PFSK-1 (cell line): Measurements from ENCODE around the gene BCAS3.

Source experiments
- FOXP2 ChIP-seq: optimal IDR thresholded peaks from 2 replicates; pipeline ENCODE3; 2011; ENCODE audit warnings: borderline replicate concordance, control low read depth, inconsistent platforms; ENCODE audit not compliant: insufficient read depth; ENCODE audit errors: extremely low read length, extremely low read depth
- POLR2AphosphoS5 ChIP-seq: IDR thresholded peaks from 2 replicates; pipeline ENCODE4 v1.6.1; 2012; ENCODE audit warnings: low read depth, mild to moderate bottlenecking, control low read depth, low read length, moderate library complexity
- SIN3A ChIP-seq: IDR thresholded peaks from 2 replicates; pipeline ENCODE4 v1.6.1; 2012; ENCODE audit warnings: mild to moderate bottlenecking, low read length, moderate library complexity, borderline replicate concordance; ENCODE audit not compliant: insufficient read depth
- TAF1 ChIP-seq: IDR thresholded peaks from 2 replicates; pipeline ENCODE4 v1.6.1; 2012; ENCODE audit warnings: low read length, control low read depth, borderline replicate concordance; ENCODE audit not compliant: insufficient read depth
- TF ChIP-seq, protein P1 (sequence below), 2 experiments: IDR thresholded peaks; 2 replicates each; pipeline versions ENCODE4 v1.6.1 to v1.8.0; 2011 to 2012; ENCODE audit warnings: low read depth in 2 of 2, low read length in 2 of 2, control low read depth in 1 of 2, inconsistent platforms in 1 of 2, mild to moderate bottlenecking in 1 of 2, moderate library complexity in 1 of 2; ENCODE audit not compliant: insufficient read depth in 1 of 2

BCAS3 gene

GRCh38 chr17:61423967-61424649, 746.5 kb downstream of the BCAS3 start:
- TF ChIP-seq SIN3A (no peak), POLR2AphosphoS5 (no peak), TAF1 (no peak), FOXP2 (no peak)
- TF ChIP-seq, protein P1, sequence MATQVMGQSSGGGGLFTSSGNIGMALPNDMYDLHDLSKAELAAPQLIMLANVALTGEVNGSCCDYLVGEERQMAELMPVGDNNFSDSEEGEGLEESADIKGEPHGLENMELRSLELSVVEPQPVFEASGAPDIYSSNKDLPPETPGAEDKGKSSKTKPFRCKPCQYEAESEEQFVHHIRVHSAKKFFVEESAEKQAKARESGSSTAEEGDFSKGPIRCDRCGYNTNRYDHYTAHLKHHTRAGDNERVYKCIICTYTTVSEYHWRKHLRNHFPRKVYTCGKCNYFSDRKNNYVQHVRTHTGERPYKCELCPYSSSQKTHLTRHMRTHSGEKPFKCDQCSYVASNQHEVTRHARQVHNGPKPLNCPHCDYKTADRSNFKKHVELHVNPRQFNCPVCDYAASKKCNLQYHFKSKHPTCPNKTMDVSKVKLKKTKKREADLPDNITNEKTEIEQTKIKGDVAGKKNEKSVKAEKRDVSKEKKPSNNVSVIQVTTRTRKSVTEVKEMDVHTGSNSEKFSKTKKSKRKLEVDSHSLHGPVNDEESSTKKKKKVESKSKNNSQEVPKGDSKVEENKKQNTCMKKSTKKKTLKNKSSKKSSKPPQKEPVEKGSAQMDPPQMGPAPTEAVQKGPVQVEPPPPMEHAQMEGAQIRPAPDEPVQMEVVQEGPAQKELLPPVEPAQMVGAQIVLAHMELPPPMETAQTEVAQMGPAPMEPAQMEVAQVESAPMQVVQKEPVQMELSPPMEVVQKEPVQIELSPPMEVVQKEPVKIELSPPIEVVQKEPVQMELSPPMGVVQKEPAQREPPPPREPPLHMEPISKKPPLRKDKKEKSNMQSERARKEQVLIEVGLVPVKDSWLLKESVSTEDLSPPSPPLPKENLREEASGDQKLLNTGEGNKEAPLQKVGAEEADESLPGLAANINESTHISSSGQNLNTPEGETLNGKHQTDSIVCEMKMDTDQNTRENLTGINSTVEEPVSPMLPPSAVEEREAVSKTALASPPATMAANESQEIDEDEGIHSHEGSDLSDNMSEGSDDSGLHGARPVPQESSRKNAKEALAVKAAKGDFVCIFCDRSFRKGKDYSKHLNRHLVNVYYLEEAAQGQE (IDR thresholded peaks at IDR 0.05; ENCODE audit: insufficient read depth in 1 of 2, low read depth in 2 of 2, low read length in 2 of 2), result no peak

- no peak for TF ChIP-seq TAF1
- TF ChIP-seq POLR2AphosphoS5, result no peak
- TF ChIP-seq SIN3A, result no peak
These were observed 748.2 kb downstream of the BCAS3 start for GRCh38 chr17:61425682-61426481.

DNA sequence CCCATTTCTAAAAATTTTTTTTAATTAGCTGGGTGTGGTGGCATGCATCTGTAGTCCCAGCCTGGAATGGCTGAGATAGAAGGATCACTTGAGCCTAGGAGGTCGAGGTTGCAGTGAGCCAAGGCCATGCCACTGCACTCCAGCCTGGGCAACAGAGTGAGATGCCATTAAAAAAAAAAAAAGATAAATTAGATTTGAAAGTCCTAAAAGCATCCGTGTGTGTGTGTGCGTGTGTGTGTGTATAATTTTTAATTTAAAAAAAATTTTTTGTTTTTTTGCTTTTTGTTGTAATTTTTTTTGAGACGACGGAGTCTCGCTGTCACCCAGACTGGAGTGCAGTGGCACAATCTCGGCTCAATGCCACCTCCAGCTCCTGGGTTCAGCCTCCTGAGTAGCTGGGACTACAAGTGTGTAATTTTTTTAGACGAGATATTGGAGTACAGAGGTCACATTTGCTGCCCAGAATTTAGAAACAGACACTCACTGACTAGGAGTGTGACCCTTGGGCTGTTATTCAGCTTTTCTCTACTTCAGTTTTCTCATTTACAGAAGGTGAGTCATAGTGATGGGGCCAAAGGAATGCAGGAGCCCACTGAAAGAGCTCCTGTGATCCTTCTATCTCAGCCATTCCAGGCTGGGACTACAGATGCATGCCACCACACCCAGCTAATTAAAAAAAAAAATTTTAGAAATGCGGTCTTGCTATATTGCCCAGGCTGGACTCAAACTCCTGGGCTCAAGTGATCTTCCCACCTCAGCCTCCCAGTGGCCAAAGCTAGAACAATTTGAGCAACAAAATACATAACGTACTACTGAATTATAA, 749.0 kb downstream of the BCAS3 start:
- TF ChIP-seq, protein P1 (IDR thresholded peaks at IDR 0.05; ENCODE audit: insufficient read depth in 1 of 2, low read depth in 2 of 2, low read length in 2 of 2), result no peak
- no peak for TF ChIP-seq TAF1
- TF ChIP-seq POLR2AphosphoS5, result no peak
- TF ChIP-seq FOXP2, result no peak
- no peak for TF ChIP-seq SIN3A

GRCh38 chr17:61427567-61427966, 749.9 kb downstream of the BCAS3 start:
- TF ChIP-seq FOXP2, result no peak
- TF ChIP-seq POLR2AphosphoS5, result no peak
- TF ChIP-seq, protein P1 (IDR thresholded peaks at IDR 0.05; ENCODE audit: insufficient read depth in 1 of 2, low read depth in 2 of 2, low read length in 2 of 2), result no peak
- TF ChIP-seq SIN3A, result no peak
- no peak for TF ChIP-seq TAF1

DNA sequence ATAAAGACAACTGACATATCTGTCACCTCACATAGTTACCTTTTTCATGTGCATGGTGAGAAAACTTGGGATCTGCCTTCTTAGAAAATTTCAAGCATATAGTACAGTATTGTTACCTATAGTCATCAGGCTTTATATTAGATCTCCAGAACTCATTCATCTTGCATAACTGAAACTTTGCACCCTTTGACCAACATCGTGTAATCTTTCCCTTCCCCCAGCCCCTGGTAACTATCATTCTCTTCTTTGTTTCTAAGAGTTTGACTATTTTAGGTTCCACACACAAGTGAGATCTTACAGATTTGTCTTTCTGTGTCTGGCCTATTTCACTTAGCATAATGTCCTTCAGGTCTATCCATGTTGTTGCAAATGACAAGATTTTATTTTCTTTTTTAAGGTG, 751.6 kb downstream of the BCAS3 start:
- TF ChIP-seq TAF1 (no peak), FOXP2 (no peak), SIN3A (no peak), POLR2AphosphoS5 (no peak)
- TF ChIP-seq, protein P1 (IDR thresholded peaks at IDR 0.05; ENCODE audit: insufficient read depth in 1 of 2, low read depth in 2 of 2, low read length in 2 of 2), result no peak
